GM18498 (cell line): Measurements from ENCODE around the gene MLYCD.

Source experiments
- ATAC-seq: cut with Tn5 transposase; IDR thresholded peaks from one replicate; pipeline ENCODE4 v1.9.1; 2021; ENCODE audit warnings: mild to moderate bottlenecking, moderate library complexity; ENCODE audit not compliant: unreplicated experiment

MLYCD gene

GRCh38 chr16:83899272-83899897 lies 470 bp downstream of the MLYCD start:
- peak; percentile 62 for ATAC-seq

DNA sequence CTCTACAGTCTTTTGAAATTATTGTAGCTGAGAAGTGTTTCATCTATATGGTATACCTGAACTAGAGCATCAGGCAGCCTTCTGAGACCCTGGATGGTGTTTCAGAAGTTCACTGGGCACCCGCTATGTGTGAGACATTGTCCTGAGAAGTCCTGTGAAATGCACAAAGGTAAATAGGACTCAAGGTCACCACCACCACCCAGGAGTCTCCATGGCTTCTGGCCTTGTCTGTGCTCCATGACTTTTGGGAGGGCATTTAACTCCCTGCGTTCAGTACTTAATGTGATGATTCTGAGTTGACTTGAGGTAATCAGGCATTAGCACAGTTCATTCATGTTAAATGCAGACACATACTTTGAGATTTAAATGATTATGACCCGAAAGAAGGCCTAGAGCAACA lies 1.1 kb downstream of the MLYCD start:
- ATAC-seq: no peak

- ATAC-seq: no peak
These were observed 1.7 kb downstream of the MLYCD start for GRCh38 chr16:83900571-83900970.

GRCh38 chr16:83901101-83901500 lies 2.2 kb downstream of the MLYCD start:
- no peak for ATAC-seq

DNA sequence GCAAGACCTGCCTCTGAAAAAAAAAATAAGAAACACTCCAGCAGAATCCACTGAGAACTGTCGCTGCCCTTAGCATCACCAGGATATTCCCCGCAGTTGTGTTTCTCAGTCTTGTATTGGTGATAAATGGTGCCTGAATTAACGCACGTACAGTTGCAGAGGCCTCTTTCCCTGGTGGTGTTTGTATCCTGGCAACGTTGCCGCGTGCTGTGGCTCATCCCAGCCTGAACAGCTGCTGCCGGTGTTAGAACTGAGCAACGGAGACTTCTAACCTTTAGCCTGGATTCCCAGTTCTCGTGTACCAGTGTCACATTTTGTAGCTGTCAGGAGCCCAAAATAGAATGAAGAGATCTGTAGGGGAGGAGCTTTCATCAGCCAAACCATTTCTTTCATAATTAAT lies 4.8 kb downstream of the MLYCD start:
- ATAC-seq: no peak

DNA sequence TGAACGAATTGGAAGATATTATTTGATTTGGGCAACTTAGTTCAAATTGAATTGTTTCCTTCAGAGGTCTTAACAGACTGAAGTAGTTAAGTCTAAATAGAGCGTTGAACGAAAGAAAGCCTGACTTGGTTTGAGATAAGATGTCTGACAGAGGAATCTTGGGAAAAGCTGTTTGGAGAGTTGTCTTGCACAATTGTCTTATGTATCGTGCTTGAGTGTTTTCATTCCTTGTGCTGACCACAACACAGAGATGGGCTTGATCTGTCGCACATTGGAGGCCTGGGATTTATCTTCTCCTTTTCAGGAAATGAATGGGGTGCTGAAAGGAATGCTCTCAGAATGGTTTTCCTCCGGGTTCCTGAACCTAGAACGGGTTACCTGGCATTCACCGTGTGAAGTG lies 7.8 kb downstream of the MLYCD start:
- no peak for ATAC-seq

DNA sequence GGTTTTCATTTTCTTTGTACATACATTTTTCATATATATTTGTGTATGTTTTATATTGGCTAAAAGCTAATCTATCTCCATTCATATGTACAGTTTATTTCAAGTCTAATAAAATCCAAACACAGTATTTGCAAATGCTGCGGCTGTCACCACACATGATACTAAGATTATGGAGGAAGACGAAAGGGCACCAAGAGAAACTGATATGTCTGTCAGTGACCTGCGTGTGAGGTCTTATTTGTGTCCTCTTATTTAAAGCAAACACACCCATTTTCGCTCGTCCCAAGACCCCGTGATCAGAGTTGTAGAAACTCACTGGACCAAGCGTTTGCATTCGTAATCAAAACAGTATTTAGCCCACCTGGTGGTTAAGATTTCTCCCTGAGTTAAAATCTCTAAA lies 8.2 kb downstream of the MLYCD start:
- no peak for ATAC-seq

DNA sequence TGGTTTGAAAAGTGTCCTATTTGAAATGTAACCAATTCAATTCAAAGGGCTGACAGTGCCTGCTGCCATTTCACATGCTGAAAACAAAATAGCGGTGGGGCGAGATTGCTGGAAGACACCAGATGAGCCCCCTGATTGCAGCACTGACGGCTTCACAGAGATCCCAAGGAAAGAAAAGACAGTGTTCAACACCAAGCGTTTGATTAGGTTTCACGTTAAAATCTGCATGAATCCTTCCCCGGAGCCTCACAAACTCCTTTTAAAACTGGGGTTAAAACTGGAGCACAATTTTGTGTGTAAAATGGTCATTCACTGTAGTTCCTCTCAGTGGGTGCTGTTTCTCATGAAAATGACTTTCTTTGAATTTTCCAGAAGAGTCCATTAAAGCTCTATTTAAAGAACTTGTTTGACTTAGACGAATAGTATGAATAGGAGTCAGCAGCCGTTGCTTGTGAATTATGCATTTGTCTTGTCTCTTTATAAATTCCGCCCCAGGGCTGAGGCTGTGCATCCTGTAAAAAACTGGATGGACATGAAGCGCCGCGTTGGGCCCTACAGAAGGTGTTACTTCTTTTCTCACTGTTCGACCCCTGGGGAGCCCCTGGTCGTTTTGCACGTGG lies 8.8 kb downstream of the MLYCD start:
- no peak for ATAC-seq

DNA sequence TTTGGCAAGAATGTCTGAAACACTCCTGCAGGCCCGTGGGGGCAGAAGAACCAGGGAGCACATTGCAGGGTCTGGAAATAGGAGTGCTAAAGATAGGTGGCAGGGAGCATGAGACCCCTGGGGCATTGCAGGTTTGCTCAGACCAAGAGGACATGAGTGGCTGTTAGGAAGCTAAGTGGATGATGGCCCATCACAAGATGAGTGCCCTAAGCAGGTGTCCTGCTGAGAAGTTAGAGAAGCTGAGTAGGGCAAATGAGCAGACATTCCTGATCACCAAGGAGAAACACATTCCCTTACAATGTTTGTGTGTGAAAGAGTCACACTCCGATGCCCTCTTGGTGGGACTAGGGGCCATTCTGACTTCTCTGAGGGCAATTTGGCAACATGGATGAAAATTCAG lies 9.9 kb downstream of the MLYCD start:
- no peak for ATAC-seq

- no peak for ATAC-seq
These were observed 12.4 kb downstream of the MLYCD start for GRCh38 chr16:83911290-83911689.

GRCh38 chr16:83912519-83913244 lies 13.8 kb downstream of the MLYCD start:
- no peak for ATAC-seq

DNA sequence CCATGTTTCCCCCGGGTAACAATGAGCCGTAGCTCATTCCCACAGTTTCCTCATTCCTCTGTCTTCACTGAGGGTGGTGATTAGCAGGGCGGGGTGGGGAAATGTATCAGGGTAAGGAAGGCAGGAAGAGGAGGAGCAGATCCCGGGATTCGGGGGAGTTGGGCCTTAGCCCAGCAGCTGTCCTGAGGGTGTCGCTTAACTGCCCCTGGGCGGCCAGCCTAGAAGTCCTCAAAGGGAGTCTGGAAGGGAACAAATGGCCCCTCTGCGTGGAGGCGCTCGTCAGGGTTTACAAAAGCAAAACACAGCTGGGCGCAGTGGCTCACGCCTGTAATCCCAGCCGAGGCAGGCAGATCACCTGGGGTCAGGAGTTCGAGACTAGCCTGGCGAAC lies 14.3 kb downstream of the MLYCD start:
- no peak for ATAC-seq

GRCh38 chr16:83914091-83914710 lies 15.3 kb downstream of the MLYCD start:
- no peak for ATAC-seq

DNA sequence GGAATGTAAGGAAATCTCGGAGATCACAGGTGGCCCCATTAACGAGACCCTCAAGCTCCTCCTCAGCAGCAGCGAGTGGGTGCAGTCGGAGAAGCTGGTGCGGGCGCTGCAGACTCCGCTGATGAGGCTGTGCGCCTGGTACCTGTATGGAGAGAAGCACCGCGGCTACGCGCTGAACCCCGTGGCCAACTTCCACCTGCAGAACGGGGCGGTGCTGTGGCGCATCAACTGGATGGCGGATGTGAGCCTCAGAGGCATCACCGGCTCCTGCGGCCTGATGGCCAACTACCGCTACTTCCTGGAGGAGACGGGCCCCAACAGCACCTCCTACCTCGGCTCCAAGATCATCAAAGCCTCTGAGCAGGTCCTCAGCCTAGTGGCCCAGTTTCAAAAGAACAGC lies 16.2 kb downstream of the MLYCD start:
- no peak for ATAC-seq

- ATAC-seq: no peak
These were observed 16.6 kb downstream of the MLYCD start for GRCh38 chr16:83915491-83915890.

GRCh38 chr16:83917152-83918120 lies 18.5 kb downstream of the MLYCD start:
- ATAC-seq: no peak

- ATAC-seq: no peak
These were observed 22.1 kb downstream of the MLYCD start for GRCh38 chr16:83920894-83921491.

GRCh38 chr16:83923581-83924365 lies 24.9 kb downstream of the MLYCD start:
- no peak for ATAC-seq

- ATAC-seq: no peak
These were observed 25.8 kb downstream of the MLYCD start for GRCh38 chr16:83924686-83925085.
